CD4-positive, alpha-beta T cell treated with Interleukin-12 subunit alpha and Interleukin-12 subunit beta, for 1 hour (primary cell): Measurements from ENCODE around the gene EFHD2.
"Not testable (repeated sequence)": the region's sequence is repeated elsewhere in the genome, so short reads cannot be mapped to it uniquely, and the experiment has no call there.

Experiments used
- DNase-seq: peaks from one replicate; pipeline ENCODE4 v3.0.0-alpha.2; 2020

EFHD2 gene, protein sequence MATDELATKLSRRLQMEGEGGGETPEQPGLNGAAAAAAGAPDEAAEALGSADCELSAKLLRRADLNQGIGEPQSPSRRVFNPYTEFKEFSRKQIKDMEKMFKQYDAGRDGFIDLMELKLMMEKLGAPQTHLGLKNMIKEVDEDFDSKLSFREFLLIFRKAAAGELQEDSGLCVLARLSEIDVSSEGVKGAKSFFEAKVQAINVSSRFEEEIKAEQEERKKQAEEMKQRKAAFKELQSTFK

DNA sequence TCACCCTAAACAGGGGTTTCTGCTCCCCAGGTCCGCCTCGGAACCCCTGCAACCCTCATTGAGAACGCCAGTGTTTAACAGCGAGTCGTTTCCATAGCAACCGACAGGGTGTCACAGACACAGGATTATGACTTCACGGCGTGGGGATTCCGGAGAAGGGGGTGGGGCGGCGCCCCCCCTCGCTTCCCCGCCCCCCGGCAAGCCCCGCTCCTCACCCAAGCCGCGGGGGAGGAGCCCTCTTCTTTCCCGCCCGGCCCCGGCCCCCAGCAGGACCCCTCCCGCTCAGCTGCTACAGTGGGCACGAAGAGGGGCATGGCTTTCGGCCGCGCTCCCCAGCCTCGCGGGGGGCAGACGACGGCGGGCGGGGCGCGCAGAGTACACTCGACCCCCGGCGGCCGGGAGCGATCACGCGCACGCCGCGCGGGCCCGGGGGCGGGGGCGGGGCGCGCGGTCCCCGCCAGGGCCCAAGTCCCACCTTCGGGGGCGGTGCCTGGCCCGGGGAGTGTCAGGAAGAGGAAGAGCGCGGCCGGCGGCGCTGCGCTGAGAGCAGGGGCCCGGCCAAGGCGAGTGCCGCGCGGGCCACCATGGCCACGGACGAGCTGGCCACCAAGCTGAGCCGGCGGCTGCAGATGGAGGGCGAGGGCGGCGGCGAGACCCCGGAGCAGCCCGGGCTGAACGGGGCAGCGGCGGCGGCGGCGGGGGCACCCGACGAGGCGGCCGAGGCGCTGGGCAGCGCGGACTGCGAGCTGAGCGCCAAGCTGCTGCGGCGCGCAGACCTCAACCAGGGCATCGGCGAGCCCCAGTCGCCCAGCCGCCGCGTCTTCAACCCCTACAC, at the start of gene EFHD2:
Gene EFHD2, plus strand, starts transcription at position 501 of the 835 bp plus-strand sequence. Its CDS starts 84 bp downstream, at position 585.
- DNase-seq = peak; percentile 96

DNA sequence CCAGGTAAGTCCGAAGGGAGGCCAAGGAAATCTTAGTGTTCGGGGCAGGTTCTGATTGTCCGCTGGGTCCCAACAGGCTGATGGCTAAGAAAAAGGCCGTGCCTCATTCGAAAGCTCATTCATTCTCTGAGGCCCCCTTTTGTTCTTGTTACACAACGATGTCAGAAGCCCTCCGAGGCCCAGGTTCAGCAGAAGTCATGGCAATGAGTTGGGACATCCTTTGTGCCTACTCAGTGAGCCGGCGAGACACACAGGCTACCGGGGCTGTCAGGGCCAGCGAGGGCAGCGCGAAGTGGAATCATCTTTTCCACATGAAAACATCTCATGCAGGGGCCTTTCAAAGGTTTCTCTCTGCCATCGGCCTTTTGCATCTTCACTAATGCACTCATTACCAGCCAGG, 49.0 kb upstream of the EFHD2 start:
- DNase-seq = no peak

DNA sequence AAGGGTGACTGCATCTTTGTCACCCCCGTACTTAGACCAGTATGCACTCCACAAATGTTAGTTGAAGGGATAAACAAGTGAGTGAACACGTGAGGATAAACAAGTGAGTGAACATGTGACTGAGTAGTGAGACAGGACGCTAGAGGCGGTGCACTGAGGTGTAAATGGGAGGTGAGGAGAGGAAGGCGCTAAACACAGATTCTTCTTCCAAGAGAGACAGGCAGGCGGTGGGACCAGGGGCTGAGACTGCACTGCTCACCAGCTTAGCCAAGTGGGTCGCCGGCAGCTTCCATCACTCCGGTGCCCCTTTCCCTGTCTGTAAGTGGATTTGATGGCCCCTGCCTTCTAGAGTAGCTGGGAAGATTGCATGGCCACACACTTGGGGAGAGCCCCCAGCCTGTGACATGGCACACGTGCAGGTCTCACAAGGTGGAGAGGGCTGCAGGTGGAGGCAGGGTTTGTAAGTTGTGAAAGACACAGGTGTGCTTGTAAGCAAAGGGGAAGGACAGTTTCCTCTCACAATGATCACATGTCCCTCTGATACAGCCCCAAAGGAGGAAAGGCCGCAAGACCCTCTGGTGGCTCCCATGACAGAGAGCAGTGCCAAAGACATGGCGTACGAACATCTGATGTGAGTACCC, 47.5 kb upstream of the EFHD2 start:
- DNase-seq = no peak

DNA sequence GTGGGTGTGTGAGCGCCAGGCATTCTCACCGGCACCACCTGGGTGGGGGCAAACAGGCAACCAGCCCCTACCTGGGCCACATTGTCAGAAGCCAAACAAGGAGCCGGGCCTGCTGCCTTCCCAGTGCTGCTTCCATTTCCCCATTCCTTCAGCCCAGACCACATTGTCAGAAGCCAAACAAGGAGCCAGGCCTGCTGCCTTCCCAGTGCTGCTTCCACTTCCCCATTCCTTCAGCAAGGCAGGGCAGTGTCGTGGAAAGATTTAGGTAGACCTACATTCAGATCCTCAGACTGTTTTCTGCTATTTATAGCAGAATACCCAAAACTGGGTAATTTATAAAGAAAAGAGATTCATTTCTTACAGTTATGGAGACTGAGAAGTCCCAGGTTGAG, 47.0 kb upstream of the EFHD2 start:
- no peak for DNase-seq

DNA sequence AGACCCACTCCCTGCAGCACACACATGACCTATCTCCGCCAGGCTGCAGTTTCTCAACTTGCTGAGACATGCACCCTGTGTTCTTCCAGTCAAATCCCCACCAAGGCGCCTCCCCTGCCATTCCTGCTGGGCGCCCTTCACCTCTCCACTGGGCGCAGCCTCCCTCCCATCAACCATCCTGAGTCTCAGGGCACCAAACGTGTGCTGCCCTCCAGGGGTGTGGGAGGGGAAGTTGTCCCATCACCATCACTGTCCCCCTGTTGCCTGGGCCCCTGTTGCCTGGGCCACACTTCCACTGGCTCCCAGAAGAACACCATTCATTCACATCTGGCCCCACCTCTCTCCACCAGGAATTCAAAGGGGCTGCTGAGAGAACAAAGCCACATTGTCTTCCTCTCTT, 44.9 kb upstream of the EFHD2 start:
- DNase-seq = no peak

DNA sequence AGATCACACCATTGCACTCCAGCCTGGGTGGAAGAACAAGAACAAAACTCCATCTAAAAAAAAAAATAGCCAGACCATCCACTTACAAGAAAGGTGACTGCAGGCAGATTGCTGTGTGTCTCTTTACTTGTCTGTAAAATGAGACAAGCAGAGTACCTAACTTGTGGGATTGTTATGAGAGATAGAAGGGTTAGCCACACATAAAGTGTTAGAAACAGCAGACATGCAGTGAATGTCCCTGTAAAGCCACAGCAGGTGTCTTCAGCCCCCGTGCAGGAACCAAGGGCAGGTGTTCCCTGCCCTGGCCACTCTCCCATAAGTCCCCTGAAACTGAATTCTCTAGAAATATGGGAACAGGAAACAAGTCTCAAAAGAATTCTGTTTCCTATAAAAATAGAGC, 40.8 kb upstream of the EFHD2 start:
- no peak for DNase-seq

DNA sequence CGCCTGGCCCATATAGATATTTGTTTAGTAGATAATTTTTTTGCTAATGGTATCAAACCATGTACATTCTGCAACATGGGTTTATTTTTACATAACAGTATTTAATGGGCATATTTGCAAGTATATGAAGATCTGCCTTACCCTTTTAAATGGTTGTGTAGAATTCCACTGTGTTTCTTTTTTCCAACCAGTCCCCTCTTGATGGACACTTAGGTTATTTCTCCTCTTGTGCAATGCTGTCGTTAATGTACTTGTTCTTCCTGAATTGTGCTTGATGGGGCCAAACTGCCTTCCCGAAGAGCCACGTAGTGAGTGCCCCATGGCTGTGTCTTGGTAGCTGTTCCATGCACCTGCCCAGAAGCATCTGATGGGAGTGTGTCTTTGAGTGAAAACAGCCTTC, 39.4 kb upstream of the EFHD2 start:
- DNase-seq = no peak

DNA sequence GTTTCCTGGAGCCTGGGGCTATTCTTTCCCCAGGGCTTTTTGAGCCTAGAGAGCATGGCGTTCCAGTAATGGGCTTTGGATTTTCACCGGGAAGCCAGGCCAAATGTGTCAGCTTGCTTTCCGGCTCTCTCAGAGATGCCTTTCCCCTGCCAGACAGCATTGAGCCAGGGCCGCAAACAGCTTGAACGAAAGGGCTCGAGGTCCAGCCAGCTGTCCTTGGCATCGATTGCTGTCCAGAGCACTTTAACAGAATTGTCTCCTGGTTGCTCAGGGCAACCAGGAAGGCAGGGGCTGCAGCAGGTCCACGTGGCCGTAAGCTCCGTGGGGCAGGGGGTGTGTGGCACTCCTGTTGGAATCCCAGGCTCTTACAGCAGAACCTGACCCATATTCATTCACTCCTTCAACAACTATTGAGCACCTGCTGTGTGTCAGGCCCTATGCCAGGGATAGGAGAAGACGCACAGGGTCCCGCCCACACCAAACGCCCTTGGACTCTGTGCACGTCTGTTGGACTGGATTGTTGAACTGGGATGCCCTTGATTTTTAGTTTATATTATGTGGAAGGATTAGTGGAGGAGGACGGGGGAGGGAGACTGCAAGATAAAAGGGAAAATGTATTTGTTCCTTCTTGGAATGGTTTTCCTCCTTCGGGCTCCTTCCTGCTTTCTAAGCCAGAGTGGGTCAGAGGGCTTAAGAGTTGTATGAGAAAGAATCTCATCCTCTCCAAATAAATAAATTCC, 38.7 kb upstream of the EFHD2 start:
- no peak for DNase-seq

DNA sequence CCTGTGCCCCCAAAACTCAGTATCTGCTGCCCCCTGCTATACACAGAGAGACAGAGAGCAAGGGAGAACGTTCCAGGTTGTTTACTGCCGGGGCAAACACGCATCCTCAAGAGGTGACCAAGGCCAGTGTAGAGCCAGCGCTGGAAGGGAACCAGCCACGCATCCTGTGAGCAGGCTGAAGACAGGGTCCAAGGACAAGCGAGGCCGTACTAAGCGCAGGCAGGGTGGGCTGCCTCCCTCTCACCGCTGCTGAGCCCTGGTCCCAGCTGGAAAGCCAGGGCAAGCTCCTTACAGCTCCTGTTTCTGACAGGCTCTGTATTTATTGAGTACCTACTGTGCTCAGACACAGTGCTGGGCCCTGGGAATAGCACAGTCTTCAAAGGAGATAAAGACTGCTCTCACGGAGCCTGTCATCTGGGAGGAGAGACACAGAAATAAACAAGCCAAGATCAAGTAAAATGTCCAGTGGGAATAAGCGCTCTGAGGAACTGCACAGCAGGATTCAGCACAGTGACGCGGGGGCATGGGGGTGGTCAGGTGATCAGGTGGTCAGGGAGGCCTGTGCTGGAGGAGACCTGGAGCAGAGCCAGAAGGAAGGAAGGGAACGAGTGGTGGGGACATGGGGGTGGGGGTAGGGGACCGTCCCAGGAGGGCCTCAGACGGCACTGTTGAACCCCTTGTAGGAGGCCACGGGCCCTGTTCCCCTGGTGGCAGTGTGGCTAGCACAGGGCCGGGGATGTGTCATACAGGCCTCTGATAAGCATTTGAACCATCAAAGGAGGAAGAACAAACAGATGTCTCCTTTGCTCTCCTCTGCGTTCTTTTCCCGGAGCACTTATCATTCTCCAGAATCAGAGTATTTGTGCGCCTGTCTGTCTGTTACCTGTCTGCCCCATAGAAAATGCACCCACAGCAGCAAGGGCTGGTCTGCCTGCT, 37.8 kb upstream of the EFHD2 start:
- no peak for DNase-seq

DNA sequence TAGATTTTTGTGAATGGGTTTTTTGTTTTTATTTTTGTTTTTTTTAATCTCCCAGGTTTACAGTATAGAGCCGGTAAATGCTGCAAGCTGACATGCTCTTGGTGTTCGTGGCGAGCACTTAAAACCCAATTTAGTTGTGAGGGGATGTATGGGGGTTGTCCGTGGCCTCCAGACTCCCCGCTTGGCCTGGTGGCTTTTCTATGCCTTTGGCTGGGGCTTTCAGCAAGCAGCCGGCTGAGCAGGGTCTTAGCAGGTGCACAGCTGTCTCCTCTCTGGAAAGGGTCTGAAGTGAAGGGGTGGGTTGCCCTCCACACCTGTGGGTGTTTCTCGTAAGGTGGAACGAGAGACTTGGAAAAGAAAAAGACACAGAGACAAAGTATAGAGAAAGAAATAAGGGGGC, 31.0 kb upstream of the EFHD2 start:
- no peak for DNase-seq

DNA sequence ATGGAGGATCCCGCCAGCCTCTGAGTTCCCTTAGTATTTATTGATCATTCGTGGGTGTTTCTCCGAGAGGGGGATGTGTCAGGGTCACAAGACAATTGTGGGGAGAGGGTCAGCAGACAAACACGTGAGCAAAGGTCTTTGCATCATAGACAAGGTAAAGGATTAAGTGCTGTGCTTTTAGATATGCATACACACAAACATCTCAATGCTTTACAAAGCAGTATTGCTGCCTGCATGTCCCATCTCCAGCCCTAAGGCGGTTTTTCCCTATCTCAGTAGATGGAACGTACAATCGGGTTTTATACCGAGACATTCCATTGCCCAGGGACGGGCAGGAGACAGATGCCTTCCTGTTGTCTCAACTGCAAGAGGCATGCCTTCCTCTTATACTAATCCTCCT, 30.5 kb upstream of the EFHD2 start:
- not testable (repeated sequence) for DNase-seq

DNA sequence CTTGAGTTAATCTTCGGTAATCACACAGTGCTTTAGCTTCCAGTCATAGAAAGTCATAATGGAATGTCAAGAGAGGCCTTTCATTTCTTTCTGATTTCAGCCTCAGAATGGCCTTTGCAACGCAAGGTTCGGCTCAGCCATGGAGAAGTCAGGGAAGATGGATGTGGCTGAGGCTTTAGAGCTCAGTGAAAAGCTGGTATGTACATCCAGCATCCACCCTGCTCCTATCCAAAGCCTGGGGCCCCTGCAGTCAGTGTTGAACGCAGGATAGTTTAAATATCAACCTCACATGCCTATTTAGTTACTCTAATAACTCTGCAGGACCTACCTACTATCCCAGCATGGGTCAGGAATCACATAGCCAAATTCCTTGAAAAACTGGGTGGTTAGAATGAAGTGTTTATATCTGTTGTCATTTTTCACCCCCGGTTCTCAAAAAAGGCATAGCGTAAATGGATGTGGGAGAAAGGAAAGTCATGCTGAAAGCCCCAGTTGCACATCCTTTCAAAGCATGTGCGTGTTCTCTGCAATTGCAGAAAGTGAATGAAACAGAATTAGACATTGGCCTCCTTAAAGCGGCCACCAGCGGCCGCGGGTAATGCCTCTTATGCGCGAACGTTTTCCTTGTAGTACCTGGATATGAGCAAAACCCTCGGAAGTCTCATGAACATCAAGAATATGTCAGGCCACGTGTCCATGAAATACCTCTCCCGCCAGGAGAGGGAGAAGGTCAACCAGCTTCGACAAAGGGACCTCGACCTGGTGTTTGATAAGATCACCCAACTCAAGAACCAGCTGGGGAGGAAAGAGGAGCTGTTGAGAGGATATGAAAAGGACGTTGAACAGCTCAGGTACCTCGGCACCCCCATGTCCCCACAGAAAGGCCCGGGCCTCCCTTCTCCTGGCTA, 28.8 kb upstream of the EFHD2 start:
- DNase-seq = no peak

DNA sequence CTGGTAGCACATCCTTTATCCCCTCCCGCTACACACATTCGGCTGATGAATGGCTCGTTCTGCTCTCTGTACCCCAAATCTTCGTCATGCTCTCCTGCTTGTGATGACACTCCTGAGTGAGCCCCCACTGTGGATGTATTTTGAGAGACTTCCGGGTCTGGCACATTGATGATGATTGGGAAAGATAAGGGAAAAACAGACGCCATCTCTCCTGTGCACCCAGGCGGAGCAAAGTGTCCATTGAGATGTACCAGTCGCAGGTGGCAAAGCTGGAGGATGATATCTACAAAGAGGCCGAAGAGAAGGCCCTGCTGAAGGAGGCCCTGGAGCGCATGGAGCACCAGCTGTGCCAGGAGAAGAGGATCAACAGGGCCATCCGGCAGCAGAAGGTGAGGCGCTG, 27.9 kb upstream of the EFHD2 start:
- DNase-seq = no peak

DNA sequence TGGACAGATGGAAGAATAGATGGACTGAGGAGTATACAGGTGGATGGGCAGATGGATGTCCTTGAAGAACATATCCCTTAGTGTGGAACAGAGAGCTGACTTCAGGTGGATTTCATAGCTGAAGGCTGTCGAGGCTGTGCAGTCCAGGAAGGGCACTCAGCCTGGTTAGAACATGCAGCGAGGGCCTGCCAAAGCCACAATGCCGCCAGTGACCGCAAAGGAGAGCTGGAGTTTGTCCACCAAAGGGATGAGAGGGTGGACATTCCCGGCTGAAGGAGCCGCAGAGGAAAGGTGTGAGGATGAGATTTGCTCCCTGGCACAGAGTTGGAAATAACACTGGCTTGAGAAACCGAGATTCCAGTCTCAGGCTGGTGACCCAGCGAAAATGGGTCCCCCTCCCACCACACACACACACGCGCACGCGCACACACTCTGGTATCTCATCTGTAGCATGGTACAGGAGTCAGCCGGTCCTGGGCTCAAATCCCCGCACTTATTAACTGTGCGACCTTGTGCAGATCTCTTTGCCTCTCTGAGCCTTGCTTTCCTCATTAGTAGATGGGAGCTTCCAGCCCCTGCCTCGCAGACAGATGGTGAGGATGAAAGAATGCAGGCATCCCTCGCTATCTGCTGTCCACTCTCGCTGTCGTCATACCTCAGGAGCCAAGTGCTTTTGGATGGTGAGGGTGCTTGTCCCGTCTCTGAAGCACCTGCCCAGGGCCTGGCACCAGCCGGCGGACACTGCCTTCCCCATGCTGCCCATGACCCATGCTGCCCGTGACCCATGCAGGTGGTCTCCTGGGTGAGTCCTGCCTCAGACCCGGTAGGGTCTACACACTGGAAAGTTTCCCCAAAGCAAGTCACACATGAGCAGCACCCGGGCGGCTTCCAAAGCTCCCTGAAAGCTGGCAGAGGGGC, 26.8 kb upstream of the EFHD2 start:
- no peak for DNase-seq

DNA sequence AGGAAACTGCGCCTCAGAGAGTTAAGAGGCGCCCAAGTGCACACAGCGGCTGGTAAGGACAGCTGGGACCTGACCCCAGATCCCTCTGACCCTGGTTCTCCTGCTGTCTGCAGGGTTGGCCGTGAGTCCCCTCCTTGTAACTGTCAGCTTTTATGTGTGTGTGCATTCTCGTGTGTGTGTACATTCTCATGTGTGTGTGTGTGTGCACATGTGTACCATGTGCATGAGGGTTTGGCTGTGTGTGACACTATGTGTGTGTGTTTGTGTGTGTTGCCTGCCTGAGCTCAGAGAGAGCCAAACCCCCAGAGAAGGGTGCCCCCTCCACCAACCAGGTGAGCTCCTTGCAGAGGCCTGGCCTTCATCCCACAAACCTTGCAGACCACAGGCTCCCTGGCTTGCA, 25.9 kb upstream of the EFHD2 start:
- no peak for DNase-seq

DNA sequence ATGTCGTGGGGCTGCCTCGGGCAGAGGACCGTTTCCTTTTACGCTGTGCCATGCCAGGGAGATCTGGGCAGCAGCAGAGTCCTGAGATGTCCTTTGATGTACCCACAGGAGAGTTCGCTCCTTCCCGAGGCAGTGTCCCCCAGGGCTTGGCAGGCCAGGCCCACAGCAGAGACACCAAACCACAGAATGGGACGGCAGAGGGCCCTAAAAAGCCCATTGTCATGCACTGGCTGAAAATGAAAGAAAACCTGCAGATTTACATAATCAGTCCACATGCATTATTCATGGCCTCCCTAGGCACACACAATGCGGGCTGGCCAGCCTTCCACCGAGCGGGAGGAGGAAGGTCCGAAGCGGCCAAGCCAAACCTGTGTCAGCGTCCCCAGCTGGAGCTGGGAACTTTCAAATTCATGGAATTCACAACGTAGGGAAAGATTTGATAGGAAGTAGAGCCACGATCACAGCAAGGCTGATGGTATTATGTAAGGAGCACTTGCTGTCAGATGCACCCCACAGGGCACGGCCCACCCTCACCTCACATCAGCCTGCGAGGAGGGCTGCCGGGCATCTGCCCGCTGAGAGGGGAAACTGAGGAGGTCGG, 25.3 kb upstream of the EFHD2 start:
- no peak for DNase-seq

DNA sequence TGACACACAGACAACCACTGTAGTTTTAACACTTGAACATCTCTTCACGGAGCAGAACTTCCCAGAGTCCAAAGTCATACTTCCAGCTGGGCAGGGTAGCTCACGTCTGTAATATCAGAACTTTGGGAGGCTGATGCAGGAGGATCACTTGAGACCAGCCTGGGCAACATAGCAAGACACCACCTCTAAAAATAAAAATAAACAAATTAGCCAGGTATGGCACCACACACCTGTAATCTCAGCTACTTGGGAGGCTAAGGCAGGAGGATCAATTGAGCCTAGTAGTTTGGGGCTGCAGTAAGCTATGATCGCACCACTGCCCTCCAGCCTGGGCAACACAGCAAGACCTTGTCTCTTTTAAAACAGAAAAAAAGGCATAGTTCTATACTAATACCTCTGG, 24.3 kb upstream of the EFHD2 start:
- DNase-seq = no peak

DNA sequence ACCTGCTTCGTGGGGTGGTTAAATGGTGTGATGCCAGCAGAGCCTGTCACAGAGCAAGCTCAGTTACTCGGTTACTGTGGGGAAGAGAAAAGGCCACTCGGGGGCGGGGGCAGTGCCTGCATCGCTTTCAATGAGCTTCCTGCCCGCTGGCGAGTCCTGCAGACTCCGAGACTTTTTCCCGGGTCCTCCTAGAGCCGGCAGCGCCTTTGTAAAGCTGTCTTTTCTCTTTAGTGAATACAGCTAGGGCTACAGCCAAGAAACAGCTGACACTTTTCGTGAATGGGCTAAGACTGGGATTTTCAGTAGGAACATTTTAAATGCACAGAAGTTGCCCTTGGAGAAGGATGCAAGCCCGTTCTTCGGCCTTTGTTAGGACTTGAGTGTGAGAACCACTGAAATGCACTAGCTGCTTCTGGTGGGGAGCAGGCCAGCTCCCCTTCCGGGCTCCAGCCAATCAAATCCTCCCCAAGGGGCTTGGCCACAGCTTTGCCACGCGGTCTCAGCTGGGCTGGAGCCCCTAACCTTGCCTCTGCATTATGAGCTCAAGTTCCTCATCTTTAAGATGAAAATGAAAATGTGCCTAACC, 23.4 kb upstream of the EFHD2 start:
- DNase-seq = no peak

DNA sequence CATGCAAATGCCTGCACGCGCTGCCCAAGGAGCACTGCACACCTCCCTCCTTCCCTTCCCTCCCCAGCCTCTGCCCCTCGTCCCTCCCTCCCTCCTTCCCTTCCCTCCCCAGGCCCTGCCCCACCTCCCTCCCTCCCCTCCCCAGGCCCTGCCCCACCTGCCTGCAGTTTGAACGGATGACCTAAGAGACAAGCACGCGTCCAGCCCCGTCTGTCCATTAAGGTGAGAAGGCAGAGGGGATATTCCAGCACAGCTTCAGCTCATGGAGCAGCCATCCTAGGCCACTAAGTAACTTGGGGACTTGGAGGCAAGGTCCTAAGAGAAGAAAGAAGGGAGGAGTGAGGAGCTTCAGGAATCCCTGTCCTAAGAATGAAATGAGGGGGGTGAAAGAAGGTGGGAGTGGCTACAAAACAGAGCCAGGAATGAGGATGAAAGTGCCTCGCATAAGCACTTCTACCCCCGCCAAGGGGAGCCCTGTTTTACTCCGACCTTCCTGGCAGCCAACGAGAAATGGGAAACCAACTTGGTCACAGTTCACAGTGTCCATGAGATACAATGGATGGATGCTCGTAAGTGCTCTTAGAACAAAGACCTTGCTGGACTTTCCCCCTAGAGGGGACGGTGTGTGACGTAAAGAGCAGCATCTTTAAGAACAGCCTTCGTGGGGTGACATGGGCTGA, 21.3 kb upstream of the EFHD2 start:
- no peak for DNase-seq
